ENCODE measurements around the gene CADPS2.

The CADPS2 gene

GRCh38 chr7:122768827-122769226 is 117.4 kb downstream of the CADPS2 start:
- DNase-seq (ENCODE audit: low read depth) = no peak

DNA sequence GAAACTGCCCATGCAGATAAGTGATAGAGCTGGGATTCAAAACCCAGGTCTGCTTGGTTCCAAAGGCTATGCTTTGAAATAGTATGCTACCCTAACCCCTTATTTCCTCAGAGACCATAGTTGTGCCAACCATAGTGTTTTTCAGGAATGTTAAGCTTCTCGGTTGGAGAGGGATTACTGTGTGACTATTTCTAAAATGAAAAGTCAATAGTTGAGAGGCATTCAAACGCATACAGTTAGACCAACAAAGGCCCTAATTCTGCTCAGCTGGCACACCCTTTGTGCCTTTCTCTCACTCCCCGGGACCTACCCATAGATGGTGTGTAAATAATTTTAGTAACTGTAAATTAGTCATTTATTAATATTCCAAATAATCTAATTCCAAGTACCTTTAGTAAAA is 118.9 kb downstream of the CADPS2 start:
- DNase-seq (ENCODE audit: low read depth) = no peak

- DNase-seq (ENCODE audit: low read depth) = no peak
Measured at GRCh38 chr7:122766593-122766992, 119.7 kb downstream of the CADPS2 start.

- DNase-seq (ENCODE audit: low read depth) = no peak
Measured at GRCh38 chr7:122764902-122765301, 121.4 kb downstream of the CADPS2 start.

DNA sequence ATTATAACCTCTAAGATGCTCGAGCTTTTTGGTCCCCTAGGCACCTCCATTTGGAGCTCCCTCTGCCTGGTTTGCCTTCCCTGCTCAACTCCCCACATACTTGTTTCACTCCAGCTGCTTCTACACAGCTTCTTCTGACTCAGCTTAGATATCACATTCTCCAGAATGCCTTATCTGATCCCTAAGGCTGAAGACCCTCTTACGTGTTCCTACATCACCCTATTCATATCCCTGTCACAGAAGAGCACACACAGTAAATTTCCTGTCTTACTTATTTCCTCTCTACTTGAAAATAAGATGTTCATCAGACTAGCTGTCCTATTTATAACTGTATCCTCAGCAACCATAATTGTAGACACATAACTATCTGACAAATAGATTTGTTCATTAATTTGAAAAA is 122.2 kb downstream of the CADPS2 start:
- DNase-seq (ENCODE audit: low read depth) = no peak

- DNase-seq (ENCODE audit: low read depth) = no peak
Measured at GRCh38 chr7:122762071-122762470, 124.2 kb downstream of the CADPS2 start.

DNA sequence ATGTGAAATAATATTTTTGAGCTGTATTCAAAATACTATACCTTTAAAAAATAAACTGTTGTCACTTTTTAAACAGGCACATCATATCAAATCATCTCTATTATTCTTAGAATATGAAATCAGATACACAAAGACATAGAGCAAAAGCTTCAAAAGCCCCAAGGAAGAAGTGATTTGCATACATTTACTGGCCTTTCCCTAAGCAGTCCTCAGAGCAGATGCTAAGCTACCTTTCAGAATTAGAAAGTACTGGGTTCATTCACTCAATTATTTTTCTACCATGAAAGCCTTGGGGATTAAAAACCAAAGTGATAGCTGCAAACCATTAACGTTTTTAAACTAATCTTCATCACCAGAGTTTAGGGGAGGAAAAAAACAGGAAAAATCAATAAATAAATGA is 127.8 kb downstream of the CADPS2 start:
- no peak for DNase-seq (ENCODE audit: low read depth)

DNA sequence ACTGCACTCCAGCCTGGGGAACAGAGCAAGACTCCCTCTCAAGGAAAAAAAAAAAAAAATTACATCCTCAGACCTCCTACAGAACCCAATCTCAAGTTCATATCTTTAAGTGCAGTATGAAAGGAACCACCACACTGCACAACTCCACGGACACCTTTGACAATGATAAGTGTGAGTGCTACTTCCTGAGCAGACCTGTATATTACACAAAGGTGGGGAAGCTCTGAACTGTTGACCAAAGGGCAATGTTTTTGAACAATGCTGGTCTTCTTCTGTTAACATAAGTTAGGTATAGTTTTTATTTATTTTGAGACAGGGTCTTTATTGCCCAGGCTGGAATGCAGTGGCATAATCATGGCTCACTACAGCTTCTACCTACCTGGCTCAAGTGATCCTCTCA is 129.4 kb downstream of the CADPS2 start:
- DNase-seq (ENCODE audit: low read depth) = no peak

GRCh38 chr7:122755696-122756095 is 130.6 kb downstream of the CADPS2 start:
- DNase-seq (ENCODE audit: low read depth) = no peak

DNA sequence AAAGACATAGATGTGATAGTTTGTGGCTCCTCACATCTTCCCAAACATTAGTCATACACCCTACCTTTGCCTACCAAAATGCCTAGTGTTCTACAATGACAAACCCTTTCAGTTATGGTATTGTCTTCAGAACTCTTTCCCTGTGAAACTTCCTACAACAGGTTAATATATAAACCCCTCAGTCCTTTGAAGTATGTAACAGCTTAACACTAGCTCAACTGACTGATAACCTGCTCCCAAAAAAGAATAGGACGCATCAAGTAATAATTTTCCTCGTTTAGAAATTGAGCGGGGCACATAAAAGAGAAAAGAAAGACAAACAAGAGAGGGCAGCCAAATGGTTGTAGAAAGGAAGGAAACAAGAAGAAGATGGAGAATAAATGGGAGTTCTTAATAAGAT is 133.7 kb downstream of the CADPS2 start:
- no peak for DNase-seq (ENCODE audit: low read depth)

DNA sequence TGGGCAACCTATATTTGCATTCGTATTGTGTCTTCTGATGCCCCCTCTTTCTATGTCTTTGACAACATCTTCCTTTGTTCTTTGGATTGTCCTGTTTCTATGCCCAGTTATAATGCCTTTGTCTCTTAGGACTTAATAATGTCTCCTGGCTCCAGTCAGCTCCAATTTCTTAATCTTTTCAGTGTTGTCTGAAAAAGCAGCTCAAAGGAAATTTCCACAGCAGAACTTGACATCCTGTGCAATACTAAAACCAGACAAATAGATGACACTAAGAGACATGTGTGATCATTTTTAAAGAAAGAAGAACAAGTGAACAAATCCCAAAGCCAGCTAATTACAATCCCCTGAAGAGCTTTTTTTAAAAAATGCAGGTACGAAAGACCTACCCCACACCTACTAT is 135.9 kb downstream of the CADPS2 start:
- DNase-seq (ENCODE audit: low read depth) = no peak

DNA sequence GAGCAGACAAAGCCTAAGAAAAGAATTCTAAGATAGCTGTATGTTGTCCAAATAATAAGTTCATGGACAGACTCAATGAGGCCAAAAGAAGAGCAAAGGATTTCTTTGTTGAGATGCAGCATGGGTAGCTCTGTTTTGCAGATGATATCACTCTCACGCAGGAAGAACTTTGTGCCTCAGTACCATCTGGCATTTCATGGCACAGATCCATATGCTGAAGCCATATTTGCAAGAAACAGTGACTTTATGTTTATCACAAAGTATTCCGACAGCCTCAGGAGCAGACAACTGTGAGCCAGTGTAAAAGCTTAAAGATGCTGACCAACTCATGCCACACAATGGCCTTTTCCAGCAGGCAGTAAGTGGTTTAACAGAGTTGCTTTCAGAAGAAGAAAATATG is 138.1 kb downstream of the CADPS2 start:
- no peak for DNase-seq (ENCODE audit: low read depth)

GRCh38 chr7:122746948-122747347 is 139.3 kb downstream of the CADPS2 start:
- DNase-seq (ENCODE audit: low read depth) = no peak

- no peak for DNase-seq (ENCODE audit: low read depth)
Measured at GRCh38 chr7:122743211-122743610, 143.0 kb downstream of the CADPS2 start.

DNA sequence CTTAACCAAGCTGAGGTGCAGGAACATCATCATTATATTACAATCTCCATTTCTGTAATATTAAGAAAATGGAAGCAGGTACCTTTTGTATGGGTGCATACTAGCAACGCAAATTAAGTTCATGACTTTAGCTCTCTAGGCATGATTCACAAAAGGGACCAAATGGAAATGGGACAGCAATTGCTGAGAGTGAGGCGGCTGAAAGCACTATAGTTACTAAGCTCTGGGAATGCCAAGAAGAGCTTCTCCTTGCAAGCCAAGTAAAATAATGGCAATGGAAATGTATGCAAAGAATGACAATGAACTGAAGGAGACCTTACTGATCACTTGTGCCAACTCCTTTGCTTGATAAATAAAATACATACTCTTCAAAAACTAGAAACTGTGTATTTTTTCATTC is 147.3 kb downstream of the CADPS2 start:
- DNase-seq (ENCODE audit: low read depth) = no peak

GRCh38 chr7:122736183-122736582 is 150.1 kb downstream of the CADPS2 start:
- DNase-seq (ENCODE audit: low read depth) = no peak

GRCh38 chr7:122727759-122728158 is 158.5 kb downstream of the CADPS2 start:
- no peak for DNase-seq (ENCODE audit: low read depth)

DNA sequence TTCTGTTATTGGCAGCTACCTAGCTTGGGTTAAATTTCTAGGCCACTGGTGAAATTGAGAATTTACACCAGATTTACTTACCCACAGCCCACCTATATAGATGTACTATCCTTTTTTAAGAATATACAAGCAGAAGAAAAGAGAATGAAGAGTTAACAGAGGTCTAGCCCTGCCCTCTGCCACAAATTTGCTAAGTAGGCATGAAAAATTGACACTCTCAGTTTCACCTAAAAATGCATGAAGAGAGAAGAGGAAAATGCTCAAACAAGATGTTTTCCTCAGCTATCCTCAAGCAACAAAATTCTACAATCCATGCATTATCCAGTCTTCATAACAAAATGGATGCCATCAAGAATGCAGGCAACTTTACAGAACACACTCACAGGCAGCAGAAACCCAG is 158.9 kb downstream of the CADPS2 start:
- DNase-seq (ENCODE audit: low read depth) = no peak

GRCh38 chr7:122726881-122727280 is 159.4 kb downstream of the CADPS2 start:
- DNase-seq (ENCODE audit: low read depth) = no peak

DNA sequence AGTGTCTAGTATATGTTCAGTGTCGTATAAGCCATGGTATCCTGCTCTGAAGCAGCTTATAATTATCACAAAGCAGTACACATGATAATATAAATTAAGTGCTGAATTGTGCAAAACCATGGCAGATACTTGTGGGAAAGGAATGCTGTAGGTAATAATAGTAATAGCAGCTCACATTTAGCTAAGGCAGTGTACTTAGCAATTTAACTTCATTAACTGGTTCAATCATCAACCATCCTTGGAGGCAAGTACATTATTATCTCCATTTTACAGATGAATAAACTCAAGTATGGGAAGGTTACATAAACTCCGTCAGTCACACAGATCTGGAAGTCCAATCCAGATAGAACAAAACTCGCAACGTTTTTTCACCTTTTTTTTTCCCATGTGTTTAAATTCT is 161.9 kb downstream of the CADPS2 start:
- no peak for DNase-seq (ENCODE audit: low read depth)

- DNase-seq (ENCODE audit: low read depth) = no peak
Measured at GRCh38 chr7:122719010-122719578, 167.2 kb downstream of the CADPS2 start.

- no peak for DNase-seq (ENCODE audit: low read depth)
Measured at GRCh38 chr7:122717356-122718089, 168.7 kb downstream of the CADPS2 start.

DNA sequence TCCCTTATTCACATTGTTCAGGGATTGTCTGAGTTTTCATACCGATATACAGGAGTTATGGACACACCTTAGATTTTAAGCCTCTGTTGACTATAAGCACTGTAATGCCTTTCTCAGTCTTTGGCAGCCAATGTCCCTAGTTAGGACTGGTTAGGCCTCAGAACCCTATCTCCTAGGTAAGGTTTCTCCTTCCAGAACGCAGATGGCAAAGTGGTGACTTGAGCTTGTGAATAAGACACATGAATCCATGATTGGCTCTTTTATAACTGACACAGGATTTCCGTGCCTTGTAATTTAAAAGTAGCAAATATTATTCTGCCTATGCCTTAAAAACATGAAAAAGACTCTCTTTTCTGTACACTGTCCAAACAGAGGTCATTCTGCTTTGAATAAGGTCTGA is 171.1 kb downstream of the CADPS2 start:
- no peak for DNase-seq (ENCODE audit: low read depth)

GRCh38 chr7:122710916-122711315 is 175.3 kb downstream of the CADPS2 start:
- no peak for DNase-seq (ENCODE audit: low read depth)

Measured in stimulated activated CD8-positive, alpha-beta memory T cell treated with anti-CD3 and anti-CD28 coated beads, Interleukin-12 subunit alpha, Interleukin-12 subunit beta, amount 100 ng/mL, for 1 hour (primary cell).